ENCODE data around the gene TRMT10B. TPM values are rescaled to one million over a fixed set of nuclear protein-coding genes. Genes with fewer than 3 reads are reported as not detected.

TRMT10B gene, protein sequence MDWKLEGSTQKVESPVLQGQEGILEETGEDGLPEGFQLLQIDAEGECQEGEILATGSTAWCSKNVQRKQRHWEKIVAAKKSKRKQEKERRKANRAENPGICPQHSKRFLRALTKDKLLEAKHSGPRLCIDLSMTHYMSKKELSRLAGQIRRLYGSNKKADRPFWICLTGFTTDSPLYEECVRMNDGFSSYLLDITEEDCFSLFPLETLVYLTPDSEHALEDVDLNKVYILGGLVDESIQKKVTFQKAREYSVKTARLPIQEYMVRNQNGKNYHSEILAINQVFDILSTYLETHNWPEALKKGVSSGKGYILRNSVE
- total RNA-seq, result 0.53 TPM

GRCh38 chr9:37753489-37754190, at the start of gene TRMT10B:
TSS of gene TRMT10B (plus strand) at chr9:37753805. CDS start at chr9:37761932, 8,127 bp downstream.
- Histone ChIP-seq H3K27ac (peak within 1 kb of the TSS; percentile 83 to 90), H3K36me3 (no peaks in the 10 kb centered on the region), H3K9me3 (no peaks in the 10 kb centered on the region), H3K4me1 (peaks cover 0 to 9% of the 10 kb centered on the region in 2 donors), H3K4me3 (peak within 1 kb of the TSS; percentile 70 to 83), H3K27me3 (no peaks in the 10 kb centered on the region)
- DNase-seq (ENCODE audit: low spot score in 2 of 2), result peak in 1 of 2 donors; percentile 73
- TF ChIP-seq, protein P1, sequence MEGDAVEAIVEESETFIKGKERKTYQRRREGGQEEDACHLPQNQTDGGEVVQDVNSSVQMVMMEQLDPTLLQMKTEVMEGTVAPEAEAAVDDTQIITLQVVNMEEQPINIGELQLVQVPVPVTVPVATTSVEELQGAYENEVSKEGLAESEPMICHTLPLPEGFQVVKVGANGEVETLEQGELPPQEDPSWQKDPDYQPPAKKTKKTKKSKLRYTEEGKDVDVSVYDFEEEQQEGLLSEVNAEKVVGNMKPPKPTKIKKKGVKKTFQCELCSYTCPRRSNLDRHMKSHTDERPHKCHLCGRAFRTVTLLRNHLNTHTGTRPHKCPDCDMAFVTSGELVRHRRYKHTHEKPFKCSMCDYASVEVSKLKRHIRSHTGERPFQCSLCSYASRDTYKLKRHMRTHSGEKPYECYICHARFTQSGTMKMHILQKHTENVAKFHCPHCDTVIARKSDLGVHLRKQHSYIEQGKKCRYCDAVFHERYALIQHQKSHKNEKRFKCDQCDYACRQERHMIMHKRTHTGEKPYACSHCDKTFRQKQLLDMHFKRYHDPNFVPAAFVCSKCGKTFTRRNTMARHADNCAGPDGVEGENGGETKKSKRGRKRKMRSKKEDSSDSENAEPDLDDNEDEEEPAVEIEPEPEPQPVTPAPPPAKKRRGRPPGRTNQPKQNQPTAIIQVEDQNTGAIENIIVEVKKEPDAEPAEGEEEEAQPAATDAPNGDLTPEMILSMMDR (IDR thresholded peaks at IDR 0.05), result peak in 1 of 3 experiments; percentile 4
- intact Hi-C loops (cut with DNase I), result loop anchor here (1.0 to 5.0 kb wide), 2 partner anchors 47 to 149 kb away; partner anchors contain the start of genes DCAF10 and SLC25A51

DNA sequence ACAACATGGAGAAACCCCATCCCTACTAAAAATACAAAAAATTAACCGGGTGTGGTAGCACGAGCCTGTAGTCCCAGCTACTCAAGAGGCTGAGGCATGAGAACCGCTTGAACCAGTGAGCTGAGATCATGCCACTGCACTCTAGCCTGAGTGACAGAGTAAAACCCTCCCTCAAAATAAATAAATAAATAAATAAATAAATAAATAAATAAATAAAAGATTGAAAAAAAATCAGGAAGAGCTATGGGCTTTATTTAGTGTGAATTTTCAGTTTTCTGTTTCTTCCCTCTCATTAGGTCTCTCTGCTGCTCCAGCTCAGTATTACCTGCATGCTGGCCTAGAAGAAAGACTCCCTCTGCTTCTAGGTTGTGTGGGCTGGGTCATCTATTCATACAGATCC, 47.8 kb upstream of the TRMT10B start:
- no peak for DNase-seq (ENCODE audit: low spot score in 2 of 2)
- no peak overlapping the region for H3K4me3 ChIP-seq
- no peaks in the 10 kb centered on the region for H3K36me3 ChIP-seq
- H3K9me3 ChIP-seq, result no peaks in the 10 kb centered on the region
- TF ChIP-seq, protein P1 (IDR thresholded peaks at IDR 0.05), result no peak
- intact Hi-C loops (cut with DNase I), result no loop called here
- H3K4me1 ChIP-seq, result no peaks in the 10 kb centered on the region
- no peaks in the 10 kb centered on the region for H3K27me3 ChIP-seq
- H3K27ac ChIP-seq, result no peak overlapping the region

DNA sequence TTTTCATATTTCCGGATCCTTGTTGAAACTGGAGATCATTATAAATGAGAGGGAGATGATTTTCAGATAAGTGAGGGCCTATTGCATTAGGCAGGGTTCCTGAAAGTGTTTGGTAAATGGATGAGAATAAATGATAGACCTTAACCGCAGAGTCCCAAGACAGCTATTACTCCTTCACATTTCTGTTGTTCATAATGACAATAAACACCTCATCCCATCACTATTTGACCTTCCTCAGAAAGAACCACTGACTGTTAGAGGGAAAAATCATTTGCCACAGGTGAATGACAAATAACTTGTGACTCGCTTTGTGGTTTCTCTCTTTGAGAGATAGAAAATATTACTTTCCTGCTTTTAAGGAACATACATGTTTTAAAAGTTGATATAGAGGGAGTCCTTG, 47.3 kb upstream of the TRMT10B start:
- no peaks in the 10 kb centered on the region for H3K4me1 ChIP-seq
- no peaks in the 10 kb centered on the region for H3K27me3 ChIP-seq
- H3K36me3 ChIP-seq, result no peaks in the 10 kb centered on the region
- TF ChIP-seq, protein P1 (IDR thresholded peaks at IDR 0.05), result no peak
- H3K27ac ChIP-seq, result no peak overlapping the region
- intact Hi-C loops (cut with DNase I), result no loop called here
- no peak for DNase-seq (ENCODE audit: low spot score in 2 of 2)
- no peak overlapping the region for H3K4me3 ChIP-seq
- H3K9me3 ChIP-seq, result no peaks in the 10 kb centered on the region

DNA sequence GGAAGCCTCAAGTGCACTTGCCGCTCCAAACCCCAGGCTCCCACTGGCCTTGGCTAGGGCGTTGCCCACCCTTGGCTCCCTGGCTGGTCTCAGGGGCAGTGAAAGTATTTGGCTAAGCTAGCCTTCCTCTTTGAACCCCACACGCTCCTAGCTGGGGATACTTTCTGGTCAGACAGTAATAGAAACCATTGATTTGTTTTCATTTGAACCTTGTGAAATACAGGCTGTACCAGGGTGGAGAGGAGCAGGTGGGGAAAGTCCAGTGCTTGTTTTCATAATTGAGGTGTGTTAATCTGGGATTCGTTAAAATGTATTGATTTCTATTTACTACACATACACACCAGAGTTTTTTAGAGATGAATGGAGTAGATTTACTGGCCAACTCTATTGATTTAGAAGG, 45.9 kb upstream of the TRMT10B start:
- no peaks in the 10 kb centered on the region for H3K4me1 ChIP-seq
- H3K4me3 ChIP-seq, result no peak overlapping the region
- no peak overlapping the region for H3K27ac ChIP-seq
- no peaks in the 10 kb centered on the region for H3K36me3 ChIP-seq
- DNase-seq (ENCODE audit: low spot score in 2 of 2), result no peak
- H3K9me3 ChIP-seq, result no peaks in the 10 kb centered on the region
- H3K27me3 ChIP-seq, result no peaks in the 10 kb centered on the region
- intact Hi-C loops (cut with DNase I), result no loop called here
- TF ChIP-seq, protein P1 (IDR thresholded peaks at IDR 0.05), result no peak

DNA sequence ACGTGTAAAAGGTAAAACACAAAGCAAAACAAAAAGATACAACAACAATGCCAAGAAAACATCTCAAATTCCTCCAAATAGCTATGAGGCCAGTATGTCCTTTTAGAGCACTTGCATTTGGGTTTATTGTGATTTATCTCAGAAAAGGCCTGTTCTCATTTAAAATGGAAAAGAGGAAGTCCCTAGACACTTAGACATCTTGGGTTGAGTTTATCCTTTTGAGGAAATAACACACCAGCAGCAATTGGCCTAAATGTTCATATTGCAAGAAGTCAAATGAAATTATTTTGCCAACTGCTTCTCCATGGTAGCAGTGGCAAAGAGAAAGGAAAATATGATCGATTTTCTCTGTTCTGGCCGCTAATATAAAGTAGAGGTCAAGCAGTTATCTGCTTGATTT, 43.6 kb upstream of the TRMT10B start:
- DNase-seq (ENCODE audit: low spot score in 2 of 2), result no peak
- no peak overlapping the region for H3K27ac ChIP-seq
- no peak overlapping the region for H3K4me3 ChIP-seq
- intact Hi-C loops (cut with DNase I), result no loop called here
- H3K36me3 ChIP-seq, result no peaks in the 10 kb centered on the region
- H3K27me3 ChIP-seq, result no peaks in the 10 kb centered on the region
- H3K9me3 ChIP-seq, result no peaks in the 10 kb centered on the region
- H3K4me1 ChIP-seq, result no peaks in the 10 kb centered on the region
- TF ChIP-seq, protein P1 (IDR thresholded peaks at IDR 0.05), result no peak

Data from ascending aorta (tissue), 2 donors.